Tibial artery (tissue), 4 donors: ENCODE results near the gene NEGR1.

Experiments
- DNase-seq, 2 donors: peaks; one replicate each; pipeline ENCODE4 v3.0.0-alpha.2; 2019
- H3K27ac ChIP-seq, 2 donors: fragments of 200-600 bp; sonication (generic) in 1 of 2; 1 replicate in 1 of 2; 2 replicates in 1 of 2; pipeline ENCODE4 v1.5.1; 2018 to 2019; ENCODE audit warnings: mild to moderate bottlenecking in 1 of 2
- H3K27me3 ChIP-seq, 2 donors: fragments of 200-600 bp; sonication (generic) in 1 of 2; one replicate each; pipeline versions ENCODE4 v1.5.1 to v1.6.0; 2016 to 2019
- H3K36me3 ChIP-seq, 3 donors: fragments of 200-600 bp; sonication (generic) in 2 of 3; one replicate each; pipeline ENCODE4 v1.5.1; 2016 to 2019; ENCODE audit warnings: mild to moderate bottlenecking in 2 of 3
- H3K4me1 ChIP-seq, 4 donors: fragments of 200-600 bp; sonication (generic) in 2 of 4; 1 replicate in 3 of 4; 2 replicates in 1 of 4; pipeline ENCODE4 v1.5.1; 2016 to 2019
- H3K4me3 ChIP-seq, 2 donors: fragments of 200-600 bp; sonication (generic) in 1 of 2; 1 replicate in 1 of 2; 2 replicates in 1 of 2; pipeline ENCODE4 v1.5.1; 2018 to 2019; ENCODE audit warnings: mild to moderate bottlenecking in 2 of 2
- H3K9me3 ChIP-seq, 3 donors: fragments of 200-600 bp; sonication (generic) in 1 of 3; one replicate each; pipeline ENCODE4 v1.5.1; 2016 to 2019
- intact Hi-C: fragments of 100-400 bp; cut with DNase I; formaldehyde crosslinking; loops from one replicate; pipeline ENCODE4 v1.15.0; 2023; ENCODE audit warnings: low total_unique reads
- TF ChIP-seq, protein P1 (sequence below), 2 experiments: fragments of 200-600 bp in 1 of 2; fragments of 450-650 bp in 1 of 2; IDR thresholded peaks; one replicate each; pipeline ENCODE4 v1.5.1; 2017 to 2019; ENCODE audit warnings: antibody characterized with exemption in 2 of 2, mild to moderate bottlenecking in 1 of 2, moderate library complexity in 1 of 2

Gene NEGR1

DNA sequence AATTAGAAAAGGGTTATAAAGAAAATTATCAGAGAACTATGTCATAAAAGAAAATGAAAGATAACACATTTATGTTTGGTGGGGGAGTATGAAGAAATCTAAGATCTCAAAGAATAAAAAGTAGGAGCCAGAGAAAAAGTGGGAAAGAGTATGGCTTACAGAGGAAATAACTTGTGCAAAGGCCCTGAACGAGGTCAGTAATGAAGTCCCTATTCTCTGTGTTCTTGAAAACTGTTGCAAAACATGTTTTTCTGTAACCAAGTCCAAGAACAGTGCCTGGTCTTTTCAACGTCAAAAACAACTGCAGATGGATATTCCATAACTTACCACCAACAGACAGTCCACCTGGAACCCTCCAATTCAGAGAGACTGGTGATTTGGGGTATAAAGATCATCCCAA, 188.1 kb downstream of the NEGR1 start:
- Histone ChIP-seq H3K9me3 (no peaks in the 10 kb centered on the region), H3K27me3 (no peaks in the 10 kb centered on the region), H3K27ac (no peak overlapping the region), H3K36me3 (no peaks in the 10 kb centered on the region), H3K4me1 (no peaks in the 10 kb centered on the region), H3K4me3 (no peak overlapping the region)
- intact Hi-C loops = no loop called here
- TF ChIP-seq, protein P1, sequence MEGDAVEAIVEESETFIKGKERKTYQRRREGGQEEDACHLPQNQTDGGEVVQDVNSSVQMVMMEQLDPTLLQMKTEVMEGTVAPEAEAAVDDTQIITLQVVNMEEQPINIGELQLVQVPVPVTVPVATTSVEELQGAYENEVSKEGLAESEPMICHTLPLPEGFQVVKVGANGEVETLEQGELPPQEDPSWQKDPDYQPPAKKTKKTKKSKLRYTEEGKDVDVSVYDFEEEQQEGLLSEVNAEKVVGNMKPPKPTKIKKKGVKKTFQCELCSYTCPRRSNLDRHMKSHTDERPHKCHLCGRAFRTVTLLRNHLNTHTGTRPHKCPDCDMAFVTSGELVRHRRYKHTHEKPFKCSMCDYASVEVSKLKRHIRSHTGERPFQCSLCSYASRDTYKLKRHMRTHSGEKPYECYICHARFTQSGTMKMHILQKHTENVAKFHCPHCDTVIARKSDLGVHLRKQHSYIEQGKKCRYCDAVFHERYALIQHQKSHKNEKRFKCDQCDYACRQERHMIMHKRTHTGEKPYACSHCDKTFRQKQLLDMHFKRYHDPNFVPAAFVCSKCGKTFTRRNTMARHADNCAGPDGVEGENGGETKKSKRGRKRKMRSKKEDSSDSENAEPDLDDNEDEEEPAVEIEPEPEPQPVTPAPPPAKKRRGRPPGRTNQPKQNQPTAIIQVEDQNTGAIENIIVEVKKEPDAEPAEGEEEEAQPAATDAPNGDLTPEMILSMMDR (IDR thresholded peaks at IDR 0.05) = no peak
- DNase-seq = no peak

DNA sequence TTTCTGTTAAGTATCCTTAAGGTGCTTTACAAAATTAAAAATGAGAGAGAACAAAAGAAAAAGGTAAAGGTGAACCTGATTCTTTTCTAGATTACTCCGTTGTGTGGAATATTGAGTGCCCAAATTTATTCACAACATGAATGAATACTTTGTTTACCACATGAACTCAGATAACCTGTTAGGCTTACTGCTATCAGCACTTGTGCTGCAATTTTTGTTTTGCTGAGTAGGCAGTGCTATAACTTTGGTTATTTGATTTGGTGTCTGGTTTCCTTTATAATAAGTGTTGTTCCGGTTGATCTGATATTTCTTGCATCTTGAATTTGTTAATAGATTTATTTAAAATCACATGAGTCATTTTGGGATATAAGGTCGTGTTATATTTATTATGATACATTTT, 195.9 kb downstream of the NEGR1 start:
- intact Hi-C loops = no loop called here
- no peaks in the 10 kb centered on the region for H3K4me1 ChIP-seq
- no peaks in the 10 kb centered on the region for H3K27me3 ChIP-seq
- DNase-seq = no peak
- TF ChIP-seq, protein P1 (IDR thresholded peaks at IDR 0.05) = no peak
- H3K4me3 ChIP-seq = no peak overlapping the region
- no peaks in the 10 kb centered on the region for H3K9me3 ChIP-seq
- no peaks in the 10 kb centered on the region for H3K36me3 ChIP-seq
- H3K27ac ChIP-seq = no peak overlapping the region

DNA sequence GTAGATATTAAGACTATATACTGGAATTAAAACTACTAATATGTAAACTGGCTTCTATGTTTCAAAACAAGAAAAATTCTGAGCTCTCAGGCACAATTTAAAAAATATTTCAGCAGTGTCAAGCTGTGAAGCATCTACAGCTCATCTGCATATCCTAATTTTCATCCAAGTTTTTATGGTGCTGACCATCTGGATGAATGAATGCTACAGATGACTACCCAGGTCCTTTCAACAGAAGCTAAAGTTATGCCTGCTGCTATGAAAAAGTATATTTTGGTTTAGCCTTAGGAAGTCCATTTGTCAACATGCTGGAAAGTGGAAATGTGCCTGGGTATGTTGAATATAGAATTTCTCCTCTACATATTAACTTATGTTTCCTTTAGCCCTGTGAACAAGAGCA, 206.9 kb downstream of the NEGR1 start:
- no peak for DNase-seq

DNA sequence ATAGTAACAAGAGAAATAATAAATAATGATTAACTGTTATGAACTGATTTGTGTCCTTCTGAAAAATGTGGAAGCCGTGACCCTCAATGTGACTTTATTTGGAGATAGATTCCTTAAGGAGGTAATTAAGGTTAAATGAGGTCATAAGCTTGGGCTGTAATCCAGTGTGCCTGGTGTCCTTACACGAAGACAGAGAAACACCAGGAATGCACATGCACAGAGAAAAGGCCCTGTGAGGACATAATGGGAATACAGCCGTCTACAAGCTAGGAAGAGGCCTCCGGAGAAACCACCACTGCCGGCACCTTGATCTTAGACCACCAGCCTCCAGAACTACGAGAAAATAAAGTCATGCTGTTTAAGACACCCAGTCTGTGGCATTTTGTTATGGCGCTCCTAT, 215.9 kb downstream of the NEGR1 start:
- no peaks in the 10 kb centered on the region for H3K36me3 ChIP-seq
- no peak overlapping the region for H3K27ac ChIP-seq
- peaks cover 0 to 4% (median 0%) of the 10 kb centered on the region in 3 donors for H3K9me3 ChIP-seq
- no peaks in the 10 kb centered on the region for H3K27me3 ChIP-seq
- TF ChIP-seq, protein P1 (IDR thresholded peaks at IDR 0.05) = no peak
- peaks cover 0 to 12% (median 0%) of the 10 kb centered on the region in 4 donors for H3K4me1 ChIP-seq
- no peak overlapping the region for H3K4me3 ChIP-seq
- intact Hi-C loops = no loop called here
- DNase-seq = no peak

More for the DNA sequence above, 206.9 kb downstream of the NEGR1 start:
- Histone ChIP-seq H3K4me1 (no peaks in the 10 kb centered on the region), H3K4me3 (no peak overlapping the region), H3K9me3 (peaks cover 0 to 4% (median 0%) of the 10 kb centered on the region in 3 donors), H3K27me3 (no peaks in the 10 kb centered on the region), H3K36me3 (no peaks in the 10 kb centered on the region), H3K27ac (no peak overlapping the region)
- TF ChIP-seq, protein P1 (IDR thresholded peaks at IDR 0.05) = no peak
- intact Hi-C loops = no loop called here

DNA sequence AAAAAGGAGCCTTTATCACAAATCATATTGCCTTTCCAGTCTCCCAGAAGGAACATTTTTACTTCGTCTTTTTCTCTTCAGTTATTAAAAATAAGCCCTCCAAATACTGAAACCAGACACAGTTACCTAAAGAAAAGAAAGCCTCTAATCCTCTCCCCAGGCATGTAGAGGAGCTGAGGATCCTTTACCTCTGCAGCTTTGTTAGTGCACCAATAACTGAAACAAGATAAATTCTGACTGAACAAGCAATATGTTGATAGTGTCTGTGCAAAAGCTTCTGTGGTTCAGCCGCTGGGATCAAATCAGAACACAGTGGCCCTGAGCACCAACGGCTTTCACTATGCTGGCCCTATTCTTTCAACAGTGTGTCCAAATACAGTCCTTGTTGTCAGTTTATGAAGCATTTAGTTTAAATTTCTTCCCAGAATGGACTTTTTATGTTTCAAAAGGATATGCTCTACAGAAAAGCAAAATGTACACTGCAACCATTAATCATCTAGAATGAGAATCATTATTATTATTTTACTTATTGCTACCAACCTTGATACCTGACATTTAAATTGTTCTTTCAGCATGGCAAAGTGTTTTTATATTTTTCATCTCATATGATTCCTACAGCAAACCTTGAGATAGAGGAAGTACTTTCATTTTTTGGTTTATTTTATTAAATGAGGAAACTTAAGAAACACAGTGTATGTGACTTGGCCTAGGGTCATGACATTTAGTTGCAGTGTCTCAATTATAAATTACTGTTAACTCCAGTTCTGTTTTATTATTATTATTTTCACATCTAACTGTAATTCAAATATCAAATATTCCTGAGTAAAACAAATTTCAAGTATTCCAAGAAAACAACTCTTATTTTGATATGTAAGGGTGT, 217.9 kb downstream of the NEGR1 start:
- intact Hi-C loops = no loop called here
- Histone ChIP-seq H3K9me3 (no peaks in the 10 kb centered on the region), H3K4me3 (no peak overlapping the region), H3K27me3 (no peaks in the 10 kb centered on the region), H3K36me3 (no peaks in the 10 kb centered on the region), H3K4me1 (peaks cover 0 to 12% (median 0%) of the 10 kb centered on the region in 4 donors), H3K27ac (no peak overlapping the region)
- no peak for DNase-seq
- TF ChIP-seq, protein P1 (IDR thresholded peaks at IDR 0.05) = no peak
